NT2/D1 (cell line): ENCODE measurements around the gene FYB1.

ENCODE experiments used
- SUZ12 ChIP-seq: IDR thresholded peaks from 2 replicates; pipeline ENCODE4 v1.6.1; 2011; ENCODE audit not compliant: insufficient read length, insufficient read depth; ENCODE audit errors: extremely low read depth
- YY1 ChIP-seq: IDR thresholded peaks from 2 replicates; pipeline ENCODE4 v1.6.1; 2011; ENCODE audit not compliant: insufficient read length, insufficient read depth

DNA sequence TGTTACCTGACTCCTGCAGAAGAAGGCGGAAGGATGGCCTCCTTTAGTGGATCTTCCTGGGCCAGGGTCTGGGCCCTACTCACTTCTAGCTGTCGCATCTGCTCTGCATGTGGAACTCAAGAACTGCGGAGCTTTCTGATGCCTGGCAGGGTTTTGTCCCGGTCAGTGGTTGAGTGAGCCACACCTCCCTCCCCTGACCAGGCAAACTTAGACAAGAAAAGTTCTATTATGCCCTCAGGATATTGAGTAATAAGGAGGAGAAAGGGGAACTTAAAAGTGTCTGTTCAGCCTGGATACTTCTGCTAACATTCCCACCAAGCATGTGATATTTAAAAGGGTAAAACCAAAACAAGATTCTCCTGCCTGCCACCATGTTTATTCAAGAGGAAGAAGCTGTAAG is at the start of gene FYB1:
- TF ChIP-seq SUZ12 (no peak), YY1 (no peak)
